Measurements from ENCODE around the gene PEAK1. TPM values are rescaled to one million over a fixed set of nuclear protein-coding genes. Genes with fewer than 3 reads are reported as not detected.
"Not testable (repeated sequence)": the region's sequence is repeated elsewhere in the genome, so short reads cannot be mapped to it uniquely, and the experiment has no call there.

PEAK1 gene
- total RNA-seq, 1 donor from 2014 or later: 10.2 TPM

- H3K27me3 ChIP-seq (ENCODE audit: control insufficient read depth, insufficient read depth, low read length): no peaks in the 10 kb centered on the region
- TF ChIP-seq CTCF (IDR thresholded peaks at IDR 0.05; ENCODE audit: insufficient read depth, low read length, poor library complexity, severe bottlenecking): no peak
- no peaks in the 10 kb centered on the region for H3K36me3 ChIP-seq (ENCODE audit: control insufficient read depth, insufficient read depth, low read length)
- H3K4me3 ChIP-seq (ENCODE audit: low read depth, low read length): no peak overlapping the region
- no peak for DNase-seq (ENCODE audit: low read depth)
These were observed 256.9 kb downstream of the PEAK1 start for GRCh38 chr15:77162872-77163633.

- no peak overlapping the region for H3K4me3 ChIP-seq (ENCODE audit: low read depth, low read length)
- no peak for DNase-seq (ENCODE audit: low read depth)
- H3K27me3 ChIP-seq (ENCODE audit: control insufficient read depth, insufficient read depth, low read length): no peaks in the 10 kb centered on the region
- H3K36me3 ChIP-seq (ENCODE audit: control insufficient read depth, insufficient read depth, low read length): no peaks in the 10 kb centered on the region
- TF ChIP-seq CTCF (IDR thresholded peaks at IDR 0.05; ENCODE audit: insufficient read depth, low read length, poor library complexity, severe bottlenecking): no peak
These were observed 259.1 kb downstream of the PEAK1 start for GRCh38 chr15:77160562-77161478.

GRCh38 chr15:77156000-77156399 is 263.9 kb downstream of the PEAK1 start:
- H3K27me3 ChIP-seq (ENCODE audit: control insufficient read depth, insufficient read depth, low read length); DNase-seq (ENCODE audit: low read depth); H3K36me3 ChIP-seq (ENCODE audit: control insufficient read depth, insufficient read depth, low read length); H3K4me3 ChIP-seq (ENCODE audit: low read depth, low read length): not testable (repeated sequence)

GRCh38 chr15:77148191-77148590 is 271.7 kb downstream of the PEAK1 start:
- no peak for TF ChIP-seq CTCF (IDR thresholded peaks at IDR 0.05; ENCODE audit: insufficient read depth, low read length, poor library complexity, severe bottlenecking)
- Histone ChIP-seq H3K36me3 (ENCODE audit: control insufficient read depth, insufficient read depth, low read length) (no peaks in the 10 kb centered on the region), H3K4me3 (ENCODE audit: low read depth, low read length) (no peak overlapping the region), H3K27me3 (ENCODE audit: control insufficient read depth, insufficient read depth, low read length) (no peaks in the 10 kb centered on the region)
- no peak for DNase-seq (ENCODE audit: low read depth)

GRCh38 chr15:77145370-77145769 is 274.5 kb downstream of the PEAK1 start:
- no peak for DNase-seq (ENCODE audit: low read depth)
- TF ChIP-seq CTCF (IDR thresholded peaks at IDR 0.05; ENCODE audit: insufficient read depth, low read length, poor library complexity, severe bottlenecking): no peak

GRCh38 chr15:77144492-77145070 is 275.3 kb downstream of the PEAK1 start:
- DNase-seq (ENCODE audit: low read depth): peak; percentile 45
- TF ChIP-seq CTCF (IDR thresholded peaks at IDR 0.05; ENCODE audit: insufficient read depth, low read length, poor library complexity, severe bottlenecking): no peak
- Histone ChIP-seq H3K27me3 (ENCODE audit: control insufficient read depth, insufficient read depth, low read length) (no peaks in the 10 kb centered on the region), H3K4me3 (ENCODE audit: low read depth, low read length) (no peak overlapping the region), H3K36me3 (ENCODE audit: control insufficient read depth, insufficient read depth, low read length) (no peaks in the 10 kb centered on the region)

More at GRCh38 chr15:77145370-77145769, 274.5 kb downstream of the PEAK1 start:
- H3K36me3 ChIP-seq (ENCODE audit: control insufficient read depth, insufficient read depth, low read length): no peaks in the 10 kb centered on the region
- no peaks in the 10 kb centered on the region for H3K27me3 ChIP-seq (ENCODE audit: control insufficient read depth, insufficient read depth, low read length)
- H3K4me3 ChIP-seq (ENCODE audit: low read depth, low read length): no peak overlapping the region

All from kidney epithelial cell (primary cell).